Measurements from ENCODE around the gene TAC4.

TAC4 gene

DNA sequence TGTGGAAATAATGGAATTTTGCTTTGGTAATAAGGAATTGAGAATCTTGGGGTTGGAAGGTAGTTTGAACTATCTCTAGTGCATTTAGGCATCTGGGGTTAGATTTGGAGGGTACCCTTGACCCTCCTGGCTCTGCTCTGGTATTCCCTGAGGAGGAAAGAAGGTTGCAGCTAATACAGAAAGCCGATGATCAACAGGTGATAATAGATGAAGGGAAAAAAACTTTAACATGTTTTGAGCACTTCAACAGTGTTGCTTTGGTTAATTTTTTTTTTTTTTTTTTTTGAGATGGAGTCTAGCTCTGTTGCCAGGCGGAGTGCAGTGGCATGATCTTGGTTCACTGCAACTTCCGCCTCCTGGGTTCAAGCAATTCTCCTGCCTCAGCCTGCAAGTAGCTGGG, 54.6 kb downstream of the TAC4 start:
- Histone ChIP-seq H3K4me3 (ENCODE audit: severe bottlenecking) (no peak overlapping the region), H3K36me3 (ENCODE audit: low read depth) (peaks cover 85% of the 10 kb centered on the region), H3K9me3 (ENCODE audit: severe bottlenecking) (no peaks in the 10 kb centered on the region), H3K4me1 (ENCODE audit: insufficient read depth, poor library complexity, severe bottlenecking) (peaks cover 5% of the 10 kb centered on the region), H3K27ac (ENCODE audit: poor library complexity, severe bottlenecking) (no peak overlapping the region), H3K27me3 (ENCODE audit: insufficient read depth, poor library complexity, severe bottlenecking) (no peaks in the 10 kb centered on the region)
- ATAC-seq (ENCODE audit: low read depth), result no peak
- DNase-seq (ENCODE audit: low spot score), result no peak
- TF ChIP-seq CTCF (IDR thresholded peaks at IDR 0.05; ENCODE audit: poor library complexity, severe bottlenecking), result no peak

GRCh38 chr17:49789243-49789578, 58.7 kb downstream of the TAC4 start:
- Histone ChIP-seq H3K4me3 (ENCODE audit: severe bottlenecking) (peak overlapping the region; percentile 95), H3K27ac (ENCODE audit: poor library complexity, severe bottlenecking) (no peak overlapping the region), H3K4me1 (ENCODE audit: insufficient read depth, poor library complexity, severe bottlenecking) (peaks cover 5% of the 10 kb centered on the region), H3K36me3 (ENCODE audit: low read depth) (peaks cover 44% of the 10 kb centered on the region), H3K27me3 (ENCODE audit: insufficient read depth, poor library complexity, severe bottlenecking) (no peaks in the 10 kb centered on the region), H3K9me3 (ENCODE audit: severe bottlenecking) (no peaks in the 10 kb centered on the region)
- TF ChIP-seq CTCF (IDR thresholded peaks at IDR 0.05; ENCODE audit: poor library complexity, severe bottlenecking), result no peak
- DNase-seq (ENCODE audit: low spot score), result no peak
- ATAC-seq (ENCODE audit: low read depth), result no peak

DNA sequence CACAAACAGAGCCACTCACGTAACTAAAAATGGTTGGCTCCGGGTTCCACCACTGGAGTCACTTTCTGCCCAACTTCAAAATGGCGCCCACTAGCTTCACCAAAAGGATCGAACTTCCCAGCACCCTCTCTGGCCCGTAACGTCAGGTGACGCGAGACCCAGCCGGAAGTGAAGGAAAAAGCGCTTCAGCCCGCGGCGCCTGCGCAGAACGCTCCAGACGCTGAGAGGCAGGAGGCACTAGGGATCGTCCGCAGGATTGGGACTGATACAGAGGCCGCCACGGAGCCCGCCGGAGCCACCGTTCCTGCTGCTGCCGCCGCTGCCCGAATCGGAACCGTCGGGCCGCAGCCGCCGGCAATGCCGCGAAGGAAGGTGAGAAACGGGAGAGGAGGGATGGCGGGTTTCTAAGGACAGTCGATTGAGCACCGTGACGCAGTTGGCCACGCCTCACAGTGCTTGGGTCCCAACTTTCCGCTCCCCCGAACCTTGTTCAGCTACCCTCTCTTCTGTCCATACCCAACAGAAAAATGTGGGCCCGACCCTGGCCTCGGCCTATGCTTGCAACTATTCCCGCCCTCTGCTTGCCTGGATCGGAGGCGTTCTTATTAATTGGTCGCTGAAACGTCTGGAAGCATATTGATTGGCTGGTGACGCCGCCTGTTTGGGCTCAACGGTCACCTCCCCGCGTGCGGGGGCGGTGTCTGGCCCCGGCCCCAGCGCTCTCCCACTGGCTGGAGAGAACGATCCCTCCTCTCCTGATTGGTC, 59.2 kb downstream of the TAC4 start, which contains the start of gene KAT7:
Gene KAT7 (plus strand): TSS at position 204 of the 765 bp plus-strand sequence. CDS start 154 bp downstream, at position 358.
- Histone ChIP-seq H3K27me3 (ENCODE audit: insufficient read depth, poor library complexity, severe bottlenecking) (no peaks in the 10 kb centered on the region), H3K4me3 (ENCODE audit: severe bottlenecking) (peak within 1 kb of the TSS; percentile 95), H3K4me1 (ENCODE audit: insufficient read depth, poor library complexity, severe bottlenecking) (peaks cover 5% of the 10 kb centered on the region), H3K9me3 (ENCODE audit: severe bottlenecking) (no peaks in the 10 kb centered on the region), H3K27ac (ENCODE audit: poor library complexity, severe bottlenecking) (peak within 1 kb of the TSS; percentile 65), H3K36me3 (ENCODE audit: low read depth) (peaks cover 39% of the 10 kb centered on the region)
- DNase-seq (ENCODE audit: low spot score) (peak; percentile 99), ATAC-seq (ENCODE audit: low read depth) (peak; percentile 95)
- no peak for TF ChIP-seq CTCF (IDR thresholded peaks at IDR 0.05; ENCODE audit: poor library complexity, severe bottlenecking)

Measured in RWPE2 (cell line).